Adrenal gland (tissue), 5 donors: Measurements from ENCODE around the gene TUBA3D.
"Not testable (repeated sequence)": the region's sequence is repeated elsewhere in the genome, so short reads cannot be mapped to it uniquely, and the experiment has no call there.

Experiments
- POLR2A ChIP-seq, 2 donors: fragments of 450-650 bp; IDR thresholded peaks; one replicate each; pipeline ENCODE4 v1.6.1; 2017; ENCODE audit warnings: antibody characterized with exemption in 2 of 2, mild to moderate bottlenecking in 2 of 2, moderate library complexity in 1 of 2
- TF ChIP-seq, protein P1 (sequence below), 6 experiments: fragments of 450-650 bp in 4 of 6; fragments of 200-600 bp in 2 of 6; sonication (generic) in 1 of 6; IDR thresholded peaks; 1 replicate in 5 of 6; 2 replicates in 1 of 6; pipeline versions ENCODE4 v1.5.1 to v1.8.0; 2016 to 2021; ENCODE audit warnings: antibody characterized with exemption in 6 of 6, mild to moderate bottlenecking in 2 of 6, moderate library complexity in 1 of 6
- donor health status: DM: no; HTN: no; CAD: no.

DNA sequence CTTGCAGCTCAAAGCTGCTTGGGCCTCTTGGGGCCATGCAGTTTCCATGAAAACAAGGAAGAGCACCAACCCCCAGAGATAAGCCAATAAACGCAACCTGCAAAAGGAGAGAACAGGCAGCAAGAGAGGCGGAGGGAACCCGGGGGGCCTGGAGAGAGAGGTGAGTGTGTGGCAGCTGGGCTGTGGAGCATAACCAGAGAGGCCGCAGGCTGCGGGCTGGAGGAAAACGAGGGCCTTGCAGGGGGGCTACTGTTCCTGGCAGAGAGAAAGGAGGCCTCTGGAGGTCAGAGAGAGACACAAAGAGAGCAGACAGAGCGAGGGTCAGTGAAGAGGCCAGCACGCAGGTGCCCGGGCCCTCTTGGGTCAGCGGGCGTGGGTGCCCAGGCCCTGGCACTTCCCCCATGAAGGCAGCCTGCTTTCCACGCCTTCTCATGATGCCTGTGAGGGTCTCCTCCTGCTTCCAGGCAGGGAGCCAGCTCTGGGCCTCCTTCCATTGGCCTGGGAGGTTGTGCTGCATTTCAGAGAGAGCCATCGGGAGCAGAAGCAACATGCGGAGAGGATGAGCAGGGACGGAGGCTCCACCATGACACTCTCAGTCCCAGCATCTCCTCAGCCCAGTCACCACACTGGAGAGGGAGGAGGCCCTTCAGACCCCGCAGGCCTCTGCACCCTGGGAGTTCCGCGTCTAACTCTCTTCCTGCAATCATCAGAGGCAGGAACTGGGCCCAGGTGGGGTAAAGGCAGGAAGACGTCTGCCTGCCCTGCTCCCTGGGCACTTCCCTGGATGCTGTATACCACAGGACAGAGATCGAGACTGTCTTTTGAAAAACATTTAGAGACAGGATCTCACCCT lies 14.9 kb downstream of the TUBA3D start:
- TF ChIP-seq, protein P1, sequence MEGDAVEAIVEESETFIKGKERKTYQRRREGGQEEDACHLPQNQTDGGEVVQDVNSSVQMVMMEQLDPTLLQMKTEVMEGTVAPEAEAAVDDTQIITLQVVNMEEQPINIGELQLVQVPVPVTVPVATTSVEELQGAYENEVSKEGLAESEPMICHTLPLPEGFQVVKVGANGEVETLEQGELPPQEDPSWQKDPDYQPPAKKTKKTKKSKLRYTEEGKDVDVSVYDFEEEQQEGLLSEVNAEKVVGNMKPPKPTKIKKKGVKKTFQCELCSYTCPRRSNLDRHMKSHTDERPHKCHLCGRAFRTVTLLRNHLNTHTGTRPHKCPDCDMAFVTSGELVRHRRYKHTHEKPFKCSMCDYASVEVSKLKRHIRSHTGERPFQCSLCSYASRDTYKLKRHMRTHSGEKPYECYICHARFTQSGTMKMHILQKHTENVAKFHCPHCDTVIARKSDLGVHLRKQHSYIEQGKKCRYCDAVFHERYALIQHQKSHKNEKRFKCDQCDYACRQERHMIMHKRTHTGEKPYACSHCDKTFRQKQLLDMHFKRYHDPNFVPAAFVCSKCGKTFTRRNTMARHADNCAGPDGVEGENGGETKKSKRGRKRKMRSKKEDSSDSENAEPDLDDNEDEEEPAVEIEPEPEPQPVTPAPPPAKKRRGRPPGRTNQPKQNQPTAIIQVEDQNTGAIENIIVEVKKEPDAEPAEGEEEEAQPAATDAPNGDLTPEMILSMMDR (IDR thresholded peaks at IDR 0.05) = not testable (repeated sequence)
- not testable (repeated sequence) for TF ChIP-seq POLR2A (IDR thresholded peaks at IDR 0.05)
